ENCODE data around the gene FGFR3.

DNA sequence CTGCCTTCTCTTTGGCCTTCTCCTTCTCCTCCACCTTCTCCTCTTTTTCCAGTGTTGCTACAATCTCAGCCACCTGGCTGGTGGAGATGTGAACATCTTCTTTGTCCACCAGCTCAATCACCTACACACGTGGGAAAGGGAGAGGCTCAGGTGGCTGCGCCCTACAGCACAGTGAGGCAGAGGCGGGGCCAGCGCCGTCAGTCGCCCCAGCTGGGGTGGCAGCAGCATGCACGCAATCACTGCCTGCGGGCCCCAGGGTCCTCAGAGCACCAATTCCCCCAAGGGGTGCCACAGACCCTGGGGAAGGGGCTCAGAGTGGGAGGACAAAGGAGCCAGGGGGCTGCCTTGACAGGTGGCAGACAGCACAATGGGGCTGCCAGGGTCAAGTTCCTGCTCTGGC is 21.4 kb downstream of the FGFR3 start:
- TF ChIP-seq CEBPB (IDR thresholded peaks at IDR 0.05; ENCODE audit: low read depth, low read length) (no peak), EGR1 (IDR thresholded peaks at IDR 0.05; ENCODE audit: borderline replicate concordance, low read depth, low read length) (no peak), RAD21 (IDR thresholded peaks at IDR 0.05 in 1 of 2, conservative IDR thresholded peaks at IDR 0.05 in 1 of 2; ENCODE audit: low read depth in 2 of 2, low read length in 2 of 2) (no peak), CHD2 (IDR thresholded peaks at IDR 0.05; ENCODE audit: low read length) (no peak), CBX8 (IDR thresholded peaks at IDR 0.05; ENCODE audit: borderline replicate concordance, low read depth, low read length) (no peak), TAF1 (IDR thresholded peaks at IDR 0.05; ENCODE audit: low read depth, low read length) (no peak), POLR2A (IDR thresholded peaks at IDR 0.05; ENCODE audit: control extremely low read depth in 1 of 2, low read depth in 2 of 2, low read length in 2 of 2) (no peak), NRF1 (IDR thresholded peaks at IDR 0.05; ENCODE audit: low read depth, low read length) (no peak), SRF (IDR thresholded peaks at IDR 0.05; ENCODE audit: low read depth, low read length) (no peak), POLR2AphosphoS5 (IDR thresholded peaks at IDR 0.05; ENCODE audit: low read depth, low read length) (no peak), SIX5 (IDR thresholded peaks at IDR 0.05; ENCODE audit: low read depth, low read length) (no peak), EZH2 (IDR thresholded peaks at IDR 0.05; ENCODE audit: low read depth, low read length, severe bottlenecking) (no peak), GABPA (IDR thresholded peaks at IDR 0.05; ENCODE audit: borderline replicate concordance, insufficient read depth, low read length) (no peak)
- TF ChIP-seq, protein P1, sequence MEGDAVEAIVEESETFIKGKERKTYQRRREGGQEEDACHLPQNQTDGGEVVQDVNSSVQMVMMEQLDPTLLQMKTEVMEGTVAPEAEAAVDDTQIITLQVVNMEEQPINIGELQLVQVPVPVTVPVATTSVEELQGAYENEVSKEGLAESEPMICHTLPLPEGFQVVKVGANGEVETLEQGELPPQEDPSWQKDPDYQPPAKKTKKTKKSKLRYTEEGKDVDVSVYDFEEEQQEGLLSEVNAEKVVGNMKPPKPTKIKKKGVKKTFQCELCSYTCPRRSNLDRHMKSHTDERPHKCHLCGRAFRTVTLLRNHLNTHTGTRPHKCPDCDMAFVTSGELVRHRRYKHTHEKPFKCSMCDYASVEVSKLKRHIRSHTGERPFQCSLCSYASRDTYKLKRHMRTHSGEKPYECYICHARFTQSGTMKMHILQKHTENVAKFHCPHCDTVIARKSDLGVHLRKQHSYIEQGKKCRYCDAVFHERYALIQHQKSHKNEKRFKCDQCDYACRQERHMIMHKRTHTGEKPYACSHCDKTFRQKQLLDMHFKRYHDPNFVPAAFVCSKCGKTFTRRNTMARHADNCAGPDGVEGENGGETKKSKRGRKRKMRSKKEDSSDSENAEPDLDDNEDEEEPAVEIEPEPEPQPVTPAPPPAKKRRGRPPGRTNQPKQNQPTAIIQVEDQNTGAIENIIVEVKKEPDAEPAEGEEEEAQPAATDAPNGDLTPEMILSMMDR (IDR thresholded peaks at IDR 0.05; ENCODE audit: control extremely low read depth in 1 of 3, insufficient read depth in 1 of 3, low read depth in 1 of 3, low read length in 3 of 3): no peak

All from H1 (cell line).